ENCODE results near the gene PRRG3. TPM values are rescaled to one million over a fixed set of nuclear protein-coding genes. Genes with fewer than 3 reads are reported as not detected.

The PRRG3 gene
- total RNA-seq, 2 donors from 2014 or later = 0.68 to 1.2 TPM

GRCh38 chrX:151722241-151722846 lies 27.1 kb downstream of the PRRG3 start:
- H3K27me3 ChIP-seq (replicated peaks; ENCODE audit: insufficient read depth) = no peaks in the 10 kb centered on the region
- no peak for DNase-seq (ENCODE audit: low spot score)
- no peak overlapping the region for H3K27ac ChIP-seq
- 68% methylated on average over 16 of the region's 24 CpGs for WGBS
- H3K4me1 ChIP-seq (replicated peaks) = no peaks in the 10 kb centered on the region
- no peak overlapping the region for H3K4me3 ChIP-seq
- intact Hi-C loops (cut with DNase I) = no loop called here
- no peaks in the 10 kb centered on the region for H3K36me3 ChIP-seq
- TF ChIP-seq POLR2A (IDR thresholded peaks at IDR 0.05) (no peak), POLR2AphosphoS5 (IDR thresholded peaks at IDR 0.05) (no peak)
- TF ChIP-seq, protein P1, sequence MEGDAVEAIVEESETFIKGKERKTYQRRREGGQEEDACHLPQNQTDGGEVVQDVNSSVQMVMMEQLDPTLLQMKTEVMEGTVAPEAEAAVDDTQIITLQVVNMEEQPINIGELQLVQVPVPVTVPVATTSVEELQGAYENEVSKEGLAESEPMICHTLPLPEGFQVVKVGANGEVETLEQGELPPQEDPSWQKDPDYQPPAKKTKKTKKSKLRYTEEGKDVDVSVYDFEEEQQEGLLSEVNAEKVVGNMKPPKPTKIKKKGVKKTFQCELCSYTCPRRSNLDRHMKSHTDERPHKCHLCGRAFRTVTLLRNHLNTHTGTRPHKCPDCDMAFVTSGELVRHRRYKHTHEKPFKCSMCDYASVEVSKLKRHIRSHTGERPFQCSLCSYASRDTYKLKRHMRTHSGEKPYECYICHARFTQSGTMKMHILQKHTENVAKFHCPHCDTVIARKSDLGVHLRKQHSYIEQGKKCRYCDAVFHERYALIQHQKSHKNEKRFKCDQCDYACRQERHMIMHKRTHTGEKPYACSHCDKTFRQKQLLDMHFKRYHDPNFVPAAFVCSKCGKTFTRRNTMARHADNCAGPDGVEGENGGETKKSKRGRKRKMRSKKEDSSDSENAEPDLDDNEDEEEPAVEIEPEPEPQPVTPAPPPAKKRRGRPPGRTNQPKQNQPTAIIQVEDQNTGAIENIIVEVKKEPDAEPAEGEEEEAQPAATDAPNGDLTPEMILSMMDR (IDR thresholded peaks at IDR 0.05) = peak in 1 of 4 experiments; percentile 27
- no peaks in the 10 kb centered on the region for H3K9me3 ChIP-seq

DNA sequence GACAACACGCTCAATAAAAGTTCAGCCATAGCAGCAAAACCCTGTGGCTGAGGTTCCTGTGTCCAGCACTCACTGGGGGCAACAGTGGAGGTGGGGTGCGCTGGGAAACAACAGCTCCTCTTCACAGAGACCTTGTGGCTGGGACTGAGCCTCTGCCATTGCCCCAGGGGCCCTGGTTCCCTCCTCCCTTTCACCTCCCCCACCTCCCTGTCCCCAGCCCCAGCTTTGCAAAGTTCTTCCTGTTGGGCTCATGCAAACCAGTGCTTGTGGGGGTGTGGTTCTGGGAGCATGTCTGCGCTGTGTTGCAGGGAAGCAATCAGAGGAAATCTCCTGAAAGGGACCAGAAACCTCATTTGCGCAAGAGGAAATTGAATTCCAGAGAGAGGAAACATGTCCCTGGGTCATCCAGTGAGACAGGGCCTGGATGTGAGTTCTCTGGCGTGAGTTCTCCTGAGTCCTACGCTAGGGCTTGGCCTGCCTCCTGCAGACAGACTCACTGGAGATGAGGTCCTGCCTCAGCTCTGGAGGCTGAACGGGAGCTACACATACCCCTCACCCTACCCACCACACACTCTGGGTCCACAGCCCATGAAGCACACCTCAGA lies 28.0 kb downstream of the PRRG3 start:
- no peaks in the 10 kb centered on the region for H3K27me3 ChIP-seq (replicated peaks; ENCODE audit: insufficient read depth)
- TF ChIP-seq POLR2A (IDR thresholded peaks at IDR 0.05) (no peak), POLR2AphosphoS5 (IDR thresholded peaks at IDR 0.05) (no peak)
- TF ChIP-seq, protein P1 (IDR thresholded peaks at IDR 0.05) = no peak
- no peak overlapping the region for H3K27ac ChIP-seq
- H3K4me3 ChIP-seq = no peak overlapping the region
- no peaks in the 10 kb centered on the region for H3K9me3 ChIP-seq
- intact Hi-C loops (cut with DNase I) = no loop called here
- no peaks in the 10 kb centered on the region for H3K36me3 ChIP-seq
- WGBS = 94% methylated on average over 5 of the region's 7 CpGs
- H3K4me1 ChIP-seq (replicated peaks) = no peaks in the 10 kb centered on the region
- DNase-seq (ENCODE audit: low spot score) = no peak

DNA sequence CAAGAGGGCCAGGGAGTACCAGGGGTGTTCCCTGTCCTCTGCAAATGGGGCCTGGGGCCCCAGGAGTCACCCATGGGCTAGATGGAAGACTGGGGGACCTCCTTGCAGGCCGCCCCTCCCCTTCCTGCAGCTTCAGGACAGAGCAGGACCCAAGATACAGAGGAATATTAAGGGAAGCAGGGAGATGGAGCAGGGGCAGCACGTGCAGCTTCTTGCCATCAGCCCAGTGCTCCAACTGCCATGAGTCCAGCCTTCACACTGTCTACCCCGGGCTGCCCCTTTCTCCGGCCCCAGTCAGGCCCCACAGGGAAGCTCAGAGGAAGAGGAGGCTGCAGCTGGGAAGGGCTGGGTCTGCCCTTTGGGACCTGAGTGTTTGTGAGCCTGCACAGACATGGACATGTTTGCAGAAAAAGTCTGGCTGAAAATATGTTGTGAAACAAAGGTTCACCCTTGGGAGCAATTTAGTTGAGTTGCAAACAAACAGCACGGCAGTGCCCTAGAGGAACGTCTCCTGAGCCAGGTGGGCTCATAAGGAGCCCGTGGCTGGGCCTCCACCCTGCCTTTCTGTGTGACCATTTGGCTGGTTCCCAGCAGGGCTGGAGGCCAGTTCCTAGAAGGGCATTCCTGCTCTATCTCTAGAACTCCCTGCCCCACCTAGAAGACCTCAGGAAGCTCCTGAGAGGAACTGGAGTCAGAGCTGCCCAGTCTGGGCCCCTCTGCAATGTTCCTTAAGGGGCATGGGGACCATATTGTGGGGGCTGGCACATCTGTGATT lies 29.5 kb downstream of the PRRG3 start:
- no peaks in the 10 kb centered on the region for H3K36me3 ChIP-seq
- H3K27ac ChIP-seq = no peak overlapping the region
- no peaks in the 10 kb centered on the region for H3K27me3 ChIP-seq (replicated peaks; ENCODE audit: insufficient read depth)
- no peaks in the 10 kb centered on the region for H3K9me3 ChIP-seq
- H3K4me1 ChIP-seq (replicated peaks) = no peaks in the 10 kb centered on the region
- no peak overlapping the region for H3K4me3 ChIP-seq
- intact Hi-C loops (cut with DNase I) = no loop called here
- no peak for TF ChIP-seq POLR2A (IDR thresholded peaks at IDR 0.05)
- TF ChIP-seq, protein P1 (IDR thresholded peaks at IDR 0.05) = no peak
- no peak for TF ChIP-seq POLR2AphosphoS5 (IDR thresholded peaks at IDR 0.05)
- peak; percentile 6 for DNase-seq (ENCODE audit: low spot score)
- WGBS = 47% methylated on average over 6 of the region's 7 CpGs

DNA sequence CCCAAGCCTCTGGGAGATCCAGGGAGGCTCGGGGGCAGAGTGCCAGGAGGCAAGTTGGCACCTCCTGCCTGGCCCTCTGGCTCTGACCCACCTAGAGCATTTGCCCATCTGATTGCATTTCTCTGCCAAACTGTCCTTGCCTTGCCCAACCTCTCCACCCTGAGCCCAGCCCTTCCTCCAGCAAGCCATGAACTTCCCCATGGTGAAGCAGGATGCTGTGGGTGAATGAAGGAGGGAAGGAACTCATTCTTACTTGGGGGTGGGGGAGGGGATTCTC lies 30.0 kb downstream of the PRRG3 start:
- no CpG with 5 or more reads among the region's 1 CpG for WGBS
- no peaks in the 10 kb centered on the region for H3K9me3 ChIP-seq
- no peak for DNase-seq (ENCODE audit: low spot score)

More for the DNA sequence above, 30.0 kb downstream of the PRRG3 start:
- TF ChIP-seq POLR2AphosphoS5 (IDR thresholded peaks at IDR 0.05) (no peak), POLR2A (IDR thresholded peaks at IDR 0.05) (no peak)
- TF ChIP-seq, protein P1 (IDR thresholded peaks at IDR 0.05) = no peak
- Histone ChIP-seq H3K36me3 (no peaks in the 10 kb centered on the region), H3K27me3 (replicated peaks; ENCODE audit: insufficient read depth) (no peaks in the 10 kb centered on the region), H3K4me1 (replicated peaks) (no peaks in the 10 kb centered on the region), H3K27ac (no peak overlapping the region), H3K4me3 (no peak overlapping the region)
- intact Hi-C loops (cut with DNase I) = no loop called here

Data from prostate gland (tissue), 2 donors.